ENCODE results near the gene MOB2.

MOB2 gene

DNA sequence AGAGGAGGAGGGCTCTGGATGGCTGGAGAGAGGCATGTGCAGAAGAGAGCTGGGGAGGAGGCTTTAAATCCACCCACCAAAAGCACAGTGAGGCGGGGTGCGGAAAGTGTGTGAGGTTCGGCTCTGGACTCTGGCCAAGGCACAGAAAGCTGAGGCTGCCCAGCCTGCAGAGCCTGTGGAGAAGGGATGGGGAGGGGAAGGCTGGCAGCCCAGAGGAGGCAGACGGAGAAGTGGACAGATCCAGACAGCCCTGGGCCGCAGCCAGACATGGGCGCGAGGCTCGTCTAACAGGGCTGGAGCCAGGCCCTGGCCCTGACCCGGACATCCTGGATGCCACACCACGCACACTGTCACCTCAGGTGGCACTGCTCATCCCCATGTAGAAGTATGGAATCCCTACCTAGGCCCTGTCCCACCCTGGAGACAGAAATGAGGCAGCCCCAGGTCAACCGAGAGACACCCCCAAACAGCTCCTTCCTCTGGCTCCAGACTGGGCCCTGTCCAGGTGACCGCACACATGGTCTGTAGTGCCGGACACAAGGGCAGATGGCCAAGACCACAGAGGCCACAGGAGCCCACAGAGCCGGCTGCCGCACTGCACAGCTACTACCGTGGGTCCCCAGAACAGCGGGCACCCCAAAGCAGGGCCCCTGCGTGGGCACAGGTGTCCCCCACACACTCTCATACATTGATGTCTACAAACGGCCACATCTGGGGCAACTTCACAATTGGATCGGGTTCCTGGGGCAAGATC lies 16.6 kb upstream of the MOB2 start:
- no peak for DNase-seq

DNA sequence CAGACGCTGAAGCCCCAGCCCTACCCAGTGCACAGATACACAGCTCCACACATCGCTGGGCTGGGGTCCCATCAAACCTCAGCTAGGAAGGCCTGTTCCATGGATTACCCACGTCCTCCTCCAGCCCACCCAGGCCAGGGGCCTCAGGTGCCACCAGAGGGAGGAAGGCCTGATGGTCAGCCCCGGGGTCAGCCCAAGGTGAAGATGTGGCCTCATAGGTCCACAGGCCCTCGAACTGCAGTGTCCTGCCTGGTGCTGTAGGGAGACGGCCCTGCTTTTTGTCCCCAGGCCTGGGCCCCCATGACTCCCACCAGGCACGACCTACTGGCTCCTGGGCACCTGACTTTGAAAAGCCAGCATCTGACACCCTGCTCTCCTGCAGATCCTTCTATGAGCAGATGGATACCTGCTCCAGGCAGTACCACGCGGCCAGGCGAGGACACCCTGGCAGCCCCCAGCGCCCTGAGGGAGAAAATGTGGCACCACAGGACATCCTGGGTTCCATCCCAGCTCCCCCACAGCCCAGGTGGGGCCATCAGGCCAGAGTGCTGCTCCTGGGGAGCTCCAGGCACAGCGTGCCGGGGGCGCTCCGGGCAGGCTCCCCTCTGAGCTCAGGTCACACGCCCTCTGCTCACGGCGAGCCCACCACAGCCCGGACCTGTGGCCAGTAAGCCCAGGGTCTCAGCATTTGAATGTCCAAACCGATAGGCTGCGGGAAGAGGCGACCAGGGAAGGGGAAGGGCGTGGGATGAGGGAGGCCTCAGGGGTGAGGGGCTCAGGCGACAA lies 15.8 kb upstream of the MOB2 start:
- DNase-seq, result no peak

DNA sequence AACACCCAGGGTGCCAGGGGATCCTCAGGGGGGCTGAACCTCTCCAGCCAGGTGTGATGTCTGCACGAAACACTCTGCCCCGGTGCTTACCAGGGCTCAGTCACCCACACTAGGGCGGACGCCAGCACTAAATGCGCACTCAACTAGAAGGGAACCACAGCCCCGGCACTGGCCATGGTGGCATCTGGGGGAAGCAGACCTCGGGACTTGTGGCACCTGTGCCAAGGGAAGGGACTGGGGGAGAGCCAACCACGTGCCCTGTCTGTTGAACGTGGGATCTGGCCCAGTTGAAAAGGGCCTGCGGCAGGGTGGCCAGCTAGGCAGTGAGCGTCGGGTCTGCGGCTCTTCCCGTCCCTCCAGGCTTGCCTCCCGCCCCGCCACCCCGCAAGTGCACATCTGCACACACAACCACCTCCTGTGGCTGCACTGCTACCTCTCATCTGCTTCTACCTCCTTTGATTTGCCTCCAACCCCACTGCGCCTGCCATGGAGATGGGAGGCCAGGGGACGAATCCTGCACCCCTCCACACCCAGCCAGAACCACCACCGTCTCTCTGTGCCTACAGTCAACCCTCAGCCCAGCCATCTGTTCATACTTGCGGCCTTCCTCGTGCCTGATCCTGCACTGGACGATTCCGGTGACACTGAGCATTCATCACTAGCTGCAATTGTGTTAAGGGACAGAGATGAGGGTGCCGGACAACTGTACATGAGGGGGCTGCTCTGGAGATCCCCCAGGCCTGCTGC lies 15.0 kb upstream of the MOB2 start:
- DNase-seq, result no peak

DNA sequence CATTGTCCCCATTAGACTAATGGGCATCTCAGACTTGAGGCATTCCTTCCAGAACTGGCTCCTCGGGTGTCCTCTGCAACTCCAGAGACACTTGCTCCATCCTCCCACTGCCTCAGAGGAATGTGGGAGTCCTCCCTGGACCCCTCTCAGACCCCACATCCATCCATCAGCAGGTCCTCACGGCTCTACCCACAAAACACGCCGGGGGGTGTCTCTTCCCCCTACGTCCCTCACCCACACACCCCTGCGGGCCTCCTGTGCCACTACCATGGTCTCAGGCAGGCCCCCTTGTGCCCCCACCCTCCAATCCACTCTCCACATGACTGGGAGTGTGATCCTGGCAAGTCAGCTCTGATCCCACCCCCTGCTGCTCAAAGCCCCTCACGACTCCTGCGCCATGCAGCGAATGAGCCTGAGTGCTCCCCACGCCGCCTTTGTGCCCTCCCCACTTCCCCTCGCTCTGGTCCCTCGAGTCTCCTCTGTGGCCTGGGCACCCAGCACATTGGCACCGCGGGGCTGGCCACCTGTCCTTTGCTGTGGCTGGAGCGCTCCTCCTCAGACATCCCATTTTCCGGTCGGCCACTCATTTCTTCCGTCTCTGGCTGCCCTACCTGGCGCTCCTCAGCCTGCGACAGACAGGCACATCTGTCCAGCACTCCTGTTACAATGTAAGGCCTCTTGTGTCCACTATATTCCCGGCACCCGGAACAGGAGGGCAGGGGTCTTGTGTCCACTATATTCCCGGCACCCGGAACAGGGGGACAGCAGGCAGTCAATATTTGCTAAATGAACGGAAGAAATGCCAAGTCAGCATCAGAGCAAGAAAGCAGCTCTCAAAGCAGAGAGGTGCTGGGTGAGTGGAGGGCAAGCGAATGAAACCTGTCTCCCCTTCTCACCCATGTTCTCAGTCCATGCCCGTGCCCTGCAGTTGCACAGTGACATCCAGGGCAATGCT lies 14.2 kb upstream of the MOB2 start:
- no peak for DNase-seq

DNA sequence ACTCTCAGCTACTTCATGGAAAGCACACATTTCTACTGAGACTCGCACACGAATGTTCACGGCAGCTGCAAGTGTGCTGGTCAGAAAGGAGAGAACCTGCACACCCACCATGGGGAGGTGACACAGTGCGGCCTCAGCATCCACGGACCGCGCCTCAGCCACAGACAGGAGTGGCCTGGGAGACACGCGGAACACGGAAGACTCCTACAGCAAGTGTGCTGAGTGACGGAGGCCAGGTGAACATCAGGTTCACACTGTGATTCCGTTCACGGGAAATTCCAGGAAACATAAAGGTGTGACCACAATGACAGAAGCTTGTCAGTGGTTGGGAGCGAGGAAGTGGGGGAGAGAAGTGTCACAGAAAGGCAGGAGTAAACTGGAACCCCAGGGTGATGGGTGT lies 13.3 kb upstream of the MOB2 start:
- DNase-seq, result no peak

DNA sequence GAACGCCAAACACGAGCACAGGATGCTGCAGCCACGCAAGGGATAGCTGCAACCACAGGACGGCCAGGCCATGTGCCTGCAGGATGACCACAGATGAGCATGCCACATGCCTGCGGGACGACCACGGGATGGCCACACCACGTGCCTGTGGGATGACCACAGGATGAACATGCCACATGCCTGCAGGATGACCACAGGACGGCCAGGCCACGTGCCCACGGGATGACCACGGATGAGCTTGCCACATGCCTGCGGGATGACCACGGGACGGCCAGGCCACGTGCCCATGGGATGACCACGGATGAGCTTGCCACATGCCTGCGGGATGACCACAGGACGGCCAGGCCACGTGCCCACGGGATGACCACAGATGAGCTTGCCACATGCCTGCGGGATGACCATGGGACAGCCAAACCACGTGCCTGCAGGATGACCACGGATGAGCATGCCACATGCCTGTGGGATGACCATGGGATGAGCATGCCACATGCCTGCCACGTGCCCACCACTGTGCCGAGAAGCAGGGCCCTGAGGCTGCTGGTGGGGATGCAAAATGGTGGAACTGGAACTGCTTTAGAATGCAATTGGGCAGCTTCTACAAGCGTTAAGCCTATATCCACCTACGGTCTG lies 12.8 kb upstream of the MOB2 start:
- DNase-seq, result no peak

GRCh38 chr11:1498262-1498661 lies 11.7 kb upstream of the MOB2 start:
- DNase-seq, result no peak

DNA sequence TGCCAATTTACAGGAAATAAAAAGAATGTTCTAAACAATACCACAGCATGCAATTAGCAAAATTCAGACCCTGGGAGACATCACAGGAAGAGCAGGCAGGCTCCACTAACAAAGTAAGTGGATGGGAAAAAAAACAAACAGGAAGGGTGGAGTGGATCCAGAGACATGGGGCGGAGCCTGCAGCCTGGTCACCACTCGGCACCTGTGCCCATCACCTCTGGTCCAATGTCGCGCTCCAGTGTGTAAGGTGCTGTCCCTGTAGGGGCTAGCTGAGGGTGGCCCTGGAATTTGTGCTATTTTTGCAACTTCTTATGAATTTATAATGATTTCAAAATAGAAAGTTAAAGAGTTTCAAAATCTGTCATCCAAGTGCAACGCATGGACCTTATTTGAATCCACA lies 11.0 kb upstream of the MOB2 start:
- no peak for DNase-seq

GRCh38 chr11:1496761-1497095 lies 10.1 kb upstream of the MOB2 start:
- DNase-seq, result no peak

- DNase-seq, result no peak
Measured at GRCh38 chr11:1496091-1496760, 9.6 kb upstream of the MOB2 start.

DNA sequence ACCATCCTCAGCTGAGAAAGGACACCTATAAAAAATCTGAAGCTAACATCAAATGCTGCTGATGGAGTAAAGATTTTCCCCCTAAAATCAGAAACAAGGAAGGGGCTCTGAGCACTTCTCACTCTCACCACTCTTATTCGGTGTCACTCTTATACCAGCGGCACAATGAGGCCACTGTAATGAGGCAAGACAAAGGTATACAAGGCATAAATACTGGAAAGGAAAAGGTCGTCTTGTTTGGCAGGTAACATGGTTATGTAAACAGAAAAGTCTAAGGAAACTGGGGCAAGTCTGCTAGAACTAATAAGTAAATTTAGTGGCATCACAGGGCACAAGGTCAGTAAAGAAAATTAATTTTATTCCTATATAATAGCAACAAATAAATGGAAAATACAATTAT lies 8.1 kb upstream of the MOB2 start:
- no peak for DNase-seq

DNA sequence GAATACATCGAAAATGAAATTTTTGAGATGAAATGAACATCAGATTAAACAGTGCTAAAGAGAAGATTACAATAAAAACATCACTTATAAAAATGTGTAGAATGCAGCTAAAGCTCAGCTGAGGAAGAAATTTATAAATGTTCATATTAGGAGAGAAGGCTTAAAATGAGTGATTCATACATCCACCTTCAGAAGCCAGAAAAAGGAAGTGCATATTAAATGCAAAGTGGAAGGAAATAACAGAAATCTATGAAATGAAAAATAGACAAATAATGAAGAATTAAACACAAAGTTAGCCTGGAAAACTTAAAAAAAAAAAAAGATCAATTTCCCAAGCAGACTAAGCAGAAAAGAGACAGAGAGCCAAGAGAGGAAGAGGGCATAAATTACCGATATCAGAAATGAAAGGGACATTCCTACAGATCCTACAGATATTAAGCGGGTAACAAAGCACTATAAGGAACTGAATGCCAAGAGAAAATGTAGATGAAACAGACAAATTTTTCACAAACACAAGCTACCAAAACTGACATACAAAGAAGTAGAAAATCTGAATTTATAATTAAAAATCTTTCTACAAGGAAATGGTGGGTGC lies 7.2 kb upstream of the MOB2 start:
- no peak for DNase-seq

GRCh38 chr11:1491379-1491778 lies 4.8 kb upstream of the MOB2 start:
- DNase-seq, result no peak

GRCh38 chr11:1490651-1491050 lies 4.1 kb upstream of the MOB2 start:
- no peak for DNase-seq

DNA sequence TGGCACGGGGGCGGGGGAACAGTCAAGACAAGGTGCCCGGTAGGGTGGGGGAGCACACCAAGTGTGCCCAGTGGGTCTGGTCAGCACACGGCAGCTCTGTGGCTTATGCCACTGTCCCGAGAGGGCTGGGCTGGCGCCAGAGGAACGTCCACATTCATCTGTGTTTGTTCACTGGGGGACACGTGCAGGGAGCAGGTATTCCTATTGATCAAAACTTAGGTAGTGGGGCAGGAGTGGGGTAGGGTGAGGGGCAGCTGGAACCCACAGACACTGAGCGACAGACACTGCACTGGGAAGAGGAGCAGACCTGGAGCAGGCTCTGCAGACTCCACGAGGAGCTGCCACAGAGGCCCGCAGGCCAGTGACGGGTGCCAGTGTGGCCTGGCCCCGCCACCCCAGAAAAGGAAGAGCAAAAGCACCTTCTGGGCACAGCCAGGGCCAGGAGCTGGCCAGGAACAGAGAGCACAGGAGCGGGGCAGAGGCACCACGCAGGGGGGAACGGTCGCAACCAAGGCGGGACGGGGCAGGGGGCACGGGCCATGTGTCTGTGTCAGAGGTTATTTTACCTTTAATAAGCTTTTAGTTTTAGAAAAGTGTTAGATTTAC lies 2.1 kb upstream of the MOB2 start:
- DNase-seq, result no peak

DNA sequence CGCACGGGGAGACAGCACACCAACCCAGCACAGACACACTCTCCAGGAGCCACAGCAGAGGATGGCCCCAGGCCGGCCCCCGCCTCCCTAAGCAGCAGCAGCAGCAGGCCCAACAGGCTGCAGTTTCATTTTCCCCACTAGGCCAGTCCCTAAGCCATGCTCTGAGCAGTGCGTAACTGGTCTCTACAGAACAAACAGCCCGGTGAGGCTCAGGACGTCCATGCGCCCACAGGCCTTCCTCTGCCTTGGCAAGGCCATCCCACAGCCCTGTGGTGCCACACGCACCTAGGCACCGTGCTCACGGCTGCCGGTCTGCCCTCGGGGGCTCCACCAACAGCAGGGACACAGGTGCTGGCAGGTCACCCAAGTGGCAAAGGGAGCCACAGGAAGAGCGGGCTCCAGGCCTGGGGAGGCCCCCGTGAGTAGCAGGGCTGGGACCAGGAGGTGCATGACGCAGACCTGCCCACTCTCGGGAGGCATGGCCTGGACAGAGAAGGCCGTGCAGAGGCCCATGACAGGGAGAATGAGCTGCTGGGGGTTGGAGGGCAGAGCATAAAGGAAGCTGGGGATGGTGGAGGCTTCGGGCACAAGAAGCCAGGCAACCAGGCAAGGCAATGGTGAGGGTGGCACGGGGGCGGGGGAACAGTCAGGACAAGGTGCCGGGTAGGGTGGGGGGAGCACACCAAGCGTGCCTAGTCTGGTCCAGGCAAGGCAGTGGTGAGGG lies 1.4 kb upstream of the MOB2 start:
- no peak for DNase-seq

DNA sequence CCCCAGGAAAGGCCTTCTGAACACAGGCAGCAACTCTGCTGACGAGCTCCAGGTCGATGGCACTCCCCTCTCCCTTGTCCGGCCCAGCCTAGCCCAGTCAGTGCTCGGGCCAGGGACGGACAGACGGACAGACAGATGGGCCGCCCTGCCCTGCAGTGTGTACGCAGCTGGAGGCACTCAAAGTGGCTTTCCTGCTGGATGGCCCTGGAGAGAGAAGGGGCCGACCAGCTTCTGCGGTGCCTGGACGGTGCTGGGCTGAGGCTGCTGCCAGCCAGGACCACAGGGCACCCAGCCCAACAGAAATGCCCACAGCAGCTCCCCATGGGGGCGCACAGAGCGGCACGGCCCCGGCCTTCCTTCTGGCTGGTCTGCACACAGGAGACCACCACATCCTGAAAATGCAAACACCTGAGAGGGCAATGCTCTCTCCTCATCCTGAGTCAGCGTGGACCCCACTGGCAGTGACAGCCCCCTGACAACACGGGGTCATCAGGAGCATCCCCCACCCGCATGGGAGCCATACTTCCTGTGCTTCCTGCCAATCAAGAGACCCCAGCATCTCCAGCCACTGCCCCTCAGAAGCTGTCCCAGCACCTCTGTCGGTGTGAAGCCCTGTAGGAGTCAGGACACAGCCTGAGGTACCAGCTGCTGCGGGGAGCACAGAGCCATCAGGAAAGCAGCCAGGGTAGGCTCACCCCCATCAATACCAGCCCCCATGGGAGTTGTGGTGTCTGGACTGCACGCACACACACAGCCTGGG lies 692 bp upstream of the MOB2 start:
- DNase-seq, result no peak

GRCh38 chr11:1485504-1485885 lies 1.1 kb downstream of the MOB2 start:
- no peak for DNase-seq
